GM19239 (cell line): ENCODE data around the gene LGALS7.
"Not testable (repeated sequence)": the region's sequence is repeated elsewhere in the genome, so short reads cannot be mapped to it uniquely, and the experiment has no call there.

Experiments used
- DNase-seq: peaks from one replicate; pipeline ENCODE4 v3.0.0; 2011; ENCODE audit warnings: low spot score; ENCODE audit not compliant: insufficient read length
- FAIRE-seq: peaks from 2 replicates; lab custom pipeline; 2011; peaks lifted over from hg19 to GRCh38; lab: Jason Lieb, UNC

LGALS7 gene

DNA sequence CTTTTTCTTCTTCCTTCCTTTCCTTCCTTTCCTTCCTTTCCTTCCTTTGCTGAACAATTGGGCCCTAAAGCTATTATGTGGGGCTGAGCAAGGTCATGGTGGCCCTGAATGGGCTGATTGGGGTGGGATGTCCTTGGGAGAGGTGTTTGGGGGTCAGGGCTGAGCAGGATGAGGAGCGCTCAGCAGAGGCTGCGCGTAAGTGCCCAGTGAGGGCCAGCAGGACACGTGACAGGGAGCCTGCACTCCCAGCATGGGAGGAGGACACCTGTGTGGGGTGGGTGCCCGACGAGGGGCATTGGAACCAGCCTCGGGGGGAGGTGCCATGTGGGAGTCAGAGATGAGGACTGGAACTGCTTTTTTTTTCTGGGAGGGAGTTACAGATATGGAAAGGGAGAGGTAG, 5.4 kb upstream of the LGALS7 start:
- DNase-seq (no peak), FAIRE-seq (no peak)

DNA sequence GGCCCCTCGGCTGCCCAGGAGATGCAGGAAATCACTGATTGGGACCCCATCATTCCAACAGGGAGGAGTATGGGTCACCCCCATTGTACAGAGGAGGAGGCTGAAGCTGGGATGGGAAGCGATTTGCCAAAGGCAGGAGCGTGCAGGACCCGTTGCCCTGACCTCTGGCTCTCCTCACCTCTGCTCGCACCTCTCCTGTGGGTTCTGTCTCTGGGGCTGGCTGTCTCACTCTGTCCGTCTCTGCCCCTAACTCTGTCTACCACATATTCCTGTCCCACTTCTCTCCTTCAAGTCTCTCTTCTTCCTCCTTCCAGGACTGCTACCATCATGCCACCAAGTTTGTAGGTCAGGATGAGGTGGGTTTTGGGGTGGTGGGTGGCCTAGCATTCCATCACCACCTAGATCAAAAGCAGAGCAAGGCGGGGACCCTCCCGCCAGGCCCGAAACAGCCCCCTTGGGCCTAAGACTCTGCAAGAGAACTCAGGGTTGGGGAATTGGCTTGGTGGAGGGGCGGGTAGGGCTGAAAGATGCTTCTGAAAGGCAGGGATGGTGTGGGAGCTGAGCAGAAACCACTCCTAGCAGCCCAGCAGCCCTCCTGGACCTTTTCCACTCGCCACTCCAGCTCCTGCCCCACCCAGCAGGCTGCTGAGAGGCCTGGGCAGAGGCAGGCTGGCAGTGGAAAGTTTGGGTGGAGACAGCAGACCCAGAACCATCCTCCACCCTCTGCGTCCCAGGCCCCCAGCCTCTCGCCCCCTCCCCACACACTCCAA, 1.0 kb upstream of the LGALS7 start:
- no peak for FAIRE-seq

DNA sequence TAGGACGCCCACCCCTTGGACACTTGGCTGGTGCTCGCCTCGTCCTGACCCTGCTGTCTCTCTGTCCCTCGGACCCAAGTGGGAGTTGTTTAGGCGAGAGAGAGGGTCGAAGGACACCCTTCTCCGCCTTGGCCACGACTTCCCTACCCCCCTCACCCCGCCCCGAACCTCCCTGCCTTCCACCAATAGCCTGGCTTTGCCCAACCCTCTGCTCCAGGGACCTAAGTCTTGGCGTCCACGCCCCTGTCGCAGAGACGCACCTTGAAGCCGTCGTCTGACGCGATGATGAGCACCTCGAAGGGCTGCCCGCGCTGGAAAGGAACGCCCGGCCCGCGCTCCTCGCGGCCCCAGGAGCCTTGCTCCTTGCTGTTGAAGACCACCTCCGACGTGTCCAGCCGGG, 1.7 kb downstream of the LGALS7 start:
- DNase-seq, FAIRE-seq: not testable (repeated sequence)

More for the DNA sequence above, 1.0 kb upstream of the LGALS7 start:
- no peak for DNase-seq

DNA sequence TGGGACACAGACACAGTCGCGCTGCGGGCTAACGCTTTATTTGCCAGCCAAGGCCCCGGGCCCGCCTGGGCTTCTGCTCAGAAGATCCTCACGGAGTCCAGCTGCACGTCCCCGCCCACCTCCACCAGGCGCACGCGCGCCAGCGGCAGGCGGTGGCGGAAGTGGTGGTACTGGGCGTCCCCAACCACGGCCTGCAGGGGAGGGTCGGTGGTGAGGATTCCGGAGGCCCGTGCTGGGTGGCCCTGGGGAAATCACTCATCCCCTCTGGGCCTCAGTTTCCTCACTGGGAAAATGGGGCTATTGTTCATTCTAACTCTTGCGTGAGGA, 2.4 kb downstream of the LGALS7 start:
- DNase-seq: not testable (repeated sequence)
- FAIRE-seq: peak; percentile 99

DNA sequence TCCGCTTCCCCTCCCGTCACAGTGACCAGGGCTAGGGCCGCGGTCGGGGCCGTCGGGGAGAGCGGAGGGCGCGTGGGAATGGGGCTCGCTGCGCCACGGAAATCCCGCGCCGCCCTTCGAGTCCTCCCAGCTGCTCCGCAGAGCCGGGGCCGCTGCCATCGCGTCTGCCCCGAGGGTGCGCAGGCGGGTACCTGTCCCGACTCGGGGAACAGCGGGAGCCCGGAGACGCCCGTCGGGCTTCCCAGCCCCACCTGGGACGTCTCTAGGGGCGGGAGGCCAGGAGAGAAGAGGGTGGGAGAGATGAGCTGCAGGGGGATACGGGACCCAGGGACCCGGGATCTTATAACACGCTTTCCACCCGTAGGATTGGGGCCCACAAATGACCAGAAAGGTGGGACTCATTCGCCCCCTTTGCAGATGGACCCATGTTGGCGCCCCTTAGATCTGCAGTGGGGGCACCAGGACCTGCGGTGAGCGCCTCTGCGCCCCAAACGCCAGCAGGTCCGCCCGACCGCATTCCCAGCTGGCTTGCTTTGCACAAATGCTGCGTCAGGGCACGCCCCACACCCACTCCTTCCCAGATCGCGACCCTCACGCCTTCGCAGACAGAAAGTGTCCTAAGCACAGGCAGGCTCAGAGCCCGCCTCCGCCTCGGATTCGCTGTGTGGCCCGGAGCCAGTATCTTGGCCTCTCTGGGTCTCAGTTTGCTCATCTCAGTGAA, 2.9 kb downstream of the LGALS7 start:
- not testable (repeated sequence) for DNase-seq, FAIRE-seq

DNA sequence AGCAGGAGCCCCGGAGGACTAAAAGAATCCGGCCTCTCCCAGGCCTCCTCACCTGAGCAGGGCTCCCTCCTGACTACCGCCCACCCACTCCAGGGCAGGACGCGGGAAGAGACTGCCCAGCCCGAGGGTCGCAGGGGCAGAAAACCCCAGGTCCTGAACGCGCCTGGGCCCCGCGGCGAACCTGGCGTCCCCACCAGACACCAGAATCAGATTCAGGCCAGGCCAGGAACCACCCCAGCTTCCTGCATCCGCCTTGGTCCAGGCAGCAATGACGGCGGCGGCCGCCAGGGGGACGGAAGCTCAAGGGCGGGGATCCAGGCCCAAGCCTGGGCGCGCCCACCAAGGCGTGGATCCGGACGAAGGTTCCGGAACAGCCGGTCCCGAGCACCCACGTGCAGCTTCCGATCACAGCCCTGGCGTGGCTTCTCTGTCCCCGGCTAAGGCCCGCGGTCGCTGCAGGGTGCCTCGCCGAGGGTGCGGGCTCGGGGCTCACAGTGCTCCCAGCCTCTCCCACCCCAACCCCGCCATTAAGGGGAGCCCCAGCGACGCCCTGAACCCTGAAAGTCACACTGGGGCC, 3.6 kb downstream of the LGALS7 start:
- DNase-seq (peak; percentile 87), FAIRE-seq (peak; percentile 66)

DNA sequence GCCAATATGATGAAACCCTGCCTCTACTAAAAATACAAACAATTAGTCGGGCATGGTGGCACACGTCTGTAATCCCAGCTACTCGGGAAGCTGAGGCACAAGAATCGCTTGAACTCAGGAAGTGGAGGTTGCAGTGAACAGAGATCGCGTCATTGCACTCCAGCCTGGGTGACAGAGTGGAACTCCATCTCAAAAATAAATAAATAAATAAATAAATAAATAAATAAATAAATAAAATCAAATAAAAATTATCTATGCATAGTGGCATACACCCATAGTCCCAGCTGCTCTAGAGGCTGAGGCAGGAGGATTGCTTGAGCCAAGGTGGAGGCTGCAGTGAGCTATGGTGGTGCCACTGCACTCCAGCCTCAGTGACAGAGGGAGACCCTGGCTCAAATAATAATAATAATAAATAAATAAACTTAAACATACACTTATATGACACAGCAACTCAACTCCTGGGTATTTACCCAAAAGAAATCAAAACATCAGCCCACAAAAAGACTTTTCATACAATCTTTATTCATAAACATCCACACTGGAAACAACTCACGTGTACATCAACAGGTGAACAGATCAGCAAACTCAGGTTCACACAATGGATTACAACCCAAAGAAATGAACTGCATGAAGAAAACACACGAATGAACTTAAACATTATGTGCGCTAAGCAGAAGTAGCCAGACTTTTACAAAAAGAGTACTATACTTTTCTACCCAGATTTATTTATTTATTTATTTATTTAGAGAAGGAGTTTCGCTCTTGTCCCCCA, 6.9 kb downstream of the LGALS7 start:
- FAIRE-seq: no peak
- no peak for DNase-seq

DNA sequence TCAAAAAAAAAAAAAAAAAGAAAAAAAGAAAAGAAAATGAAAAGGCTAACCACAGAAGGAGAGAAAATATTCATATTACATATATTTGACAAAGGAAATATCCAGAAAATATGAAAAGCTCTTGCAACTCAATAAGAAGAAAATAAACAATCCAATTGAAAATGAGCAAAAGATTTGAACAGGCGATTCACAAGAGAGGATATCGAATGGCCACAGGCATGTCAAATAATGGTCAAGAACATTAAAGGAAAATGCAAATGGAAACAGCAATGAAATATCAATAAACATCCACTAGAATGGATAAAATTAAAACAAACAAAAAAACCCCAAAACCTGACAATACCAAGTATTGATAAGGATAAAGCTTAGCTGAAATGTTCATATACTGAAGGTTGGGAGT, 8.1 kb downstream of the LGALS7 start:
- FAIRE-seq (no peak), DNase-seq (no peak)

DNA sequence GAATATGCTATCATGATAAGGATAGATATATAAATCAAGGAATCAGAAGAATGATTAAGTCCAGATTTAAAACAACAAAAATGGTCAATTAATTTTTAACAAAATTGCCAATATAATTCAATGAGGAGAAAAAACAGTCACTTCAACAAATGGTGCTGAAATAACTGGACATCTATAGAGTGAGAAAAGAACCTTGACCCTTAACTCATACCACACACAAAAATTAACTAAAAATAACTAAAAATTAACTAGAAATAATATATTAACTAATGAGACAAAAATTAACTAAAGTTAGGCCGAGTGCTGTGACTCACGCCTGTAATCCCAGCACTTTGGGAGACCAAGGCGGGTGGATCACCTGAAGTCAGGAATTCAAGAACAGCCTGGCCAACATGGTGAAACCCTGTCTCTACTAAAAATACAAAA, 9.5 kb downstream of the LGALS7 start:
- DNase-seq (no peak), FAIRE-seq (no peak)

DNA sequence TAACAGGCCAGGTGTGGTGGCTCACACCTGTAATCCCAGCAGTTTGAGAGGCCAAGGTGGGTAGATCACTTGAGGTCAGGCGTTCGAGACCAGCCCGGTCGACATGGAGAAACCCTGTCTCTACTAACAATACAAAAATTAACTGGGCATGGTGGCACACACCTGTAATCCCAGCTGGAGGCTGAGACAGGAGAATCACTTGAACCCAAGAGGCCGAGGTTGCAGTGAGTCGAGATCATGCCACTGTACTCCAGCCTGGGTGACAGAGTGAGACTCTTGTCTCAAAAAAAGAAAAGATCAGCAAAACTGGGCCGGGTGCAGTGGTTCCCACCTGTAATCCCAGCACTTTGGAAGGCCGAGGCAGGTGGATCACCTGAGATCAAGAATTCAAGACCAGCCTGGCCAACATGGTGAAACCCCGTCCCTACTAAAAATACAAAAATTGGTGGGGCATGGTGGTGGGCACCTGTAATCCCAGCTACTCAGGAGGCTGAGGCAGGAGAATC, 11.4 kb downstream of the LGALS7 start:
- not testable (repeated sequence) for DNase-seq, FAIRE-seq

DNA sequence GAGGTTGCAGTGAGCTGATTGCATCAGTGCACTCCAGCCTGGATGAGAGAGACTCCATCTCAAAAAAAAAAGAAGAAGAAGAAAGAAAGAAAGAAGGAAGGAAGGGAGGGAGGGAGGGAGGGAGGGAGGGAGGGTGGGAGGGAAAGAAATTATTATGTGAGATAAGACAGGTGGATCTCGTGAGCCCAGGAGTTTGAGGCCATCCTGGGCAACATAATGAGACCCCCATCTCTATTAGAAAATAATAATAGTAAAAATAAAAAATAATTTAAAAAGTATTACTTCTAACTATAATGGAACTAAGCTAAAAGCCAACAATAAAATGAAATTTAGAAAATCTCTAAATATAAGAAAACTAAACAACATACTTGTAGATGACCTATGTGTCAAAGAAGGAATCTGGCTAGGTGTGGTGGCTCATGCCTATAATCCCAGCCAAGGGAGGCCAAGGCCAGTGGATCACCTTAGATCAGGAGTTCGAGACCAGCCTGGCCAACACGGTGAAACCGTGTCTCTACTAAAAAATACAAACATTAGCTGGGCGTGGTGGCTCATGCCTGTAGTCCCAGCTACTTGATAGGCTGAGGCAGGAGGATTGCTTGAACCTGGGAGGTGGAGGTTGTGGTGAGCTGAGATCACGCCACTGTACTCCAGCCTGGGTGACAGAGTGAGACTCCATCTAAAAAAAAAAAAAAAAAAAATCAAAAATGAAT, 12.4 kb downstream of the LGALS7 start:
- FAIRE-seq, DNase-seq: not testable (repeated sequence)

DNA sequence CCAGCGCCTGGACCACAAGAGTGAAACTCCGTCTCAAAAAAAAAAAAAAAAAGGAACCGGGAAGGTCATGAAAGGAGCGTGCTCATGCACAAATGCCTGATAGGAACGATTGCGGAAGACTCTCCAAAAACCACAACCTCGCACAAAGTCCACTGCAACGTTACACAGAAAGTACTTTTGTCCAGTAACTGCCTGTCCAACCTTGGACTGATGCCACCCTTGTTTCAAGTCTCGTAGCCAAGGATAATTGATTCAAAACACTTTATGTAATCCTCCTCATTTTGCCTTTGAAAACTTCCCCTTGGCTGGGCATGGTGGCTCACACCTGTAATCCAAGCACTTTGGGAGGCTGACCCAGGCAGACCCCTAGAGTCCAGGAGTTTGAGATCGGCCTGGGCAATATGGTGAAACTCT, 13.7 kb downstream of the LGALS7 start:
- FAIRE-seq (no peak), DNase-seq (no peak)

DNA sequence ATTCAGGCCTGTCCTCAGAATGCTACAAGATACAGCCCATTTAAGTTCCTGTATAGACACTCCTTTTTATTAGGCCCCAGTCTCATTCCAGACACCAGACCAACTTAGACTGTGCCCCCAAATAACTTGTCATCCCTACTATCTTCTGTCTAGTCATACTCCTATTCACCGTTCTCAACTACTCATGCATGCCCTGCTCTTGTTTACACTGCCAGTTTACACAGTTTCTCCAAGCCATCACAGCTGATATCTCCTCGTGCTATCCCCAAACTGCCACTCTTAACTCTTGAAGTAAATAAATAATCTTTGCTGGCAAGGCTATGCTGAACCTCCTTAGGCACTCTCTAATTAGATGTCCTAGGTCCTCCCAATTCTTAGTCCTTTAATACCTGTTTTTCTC, 19.1 kb downstream of the LGALS7 start:
- FAIRE-seq, DNase-seq: not testable (repeated sequence)

DNA sequence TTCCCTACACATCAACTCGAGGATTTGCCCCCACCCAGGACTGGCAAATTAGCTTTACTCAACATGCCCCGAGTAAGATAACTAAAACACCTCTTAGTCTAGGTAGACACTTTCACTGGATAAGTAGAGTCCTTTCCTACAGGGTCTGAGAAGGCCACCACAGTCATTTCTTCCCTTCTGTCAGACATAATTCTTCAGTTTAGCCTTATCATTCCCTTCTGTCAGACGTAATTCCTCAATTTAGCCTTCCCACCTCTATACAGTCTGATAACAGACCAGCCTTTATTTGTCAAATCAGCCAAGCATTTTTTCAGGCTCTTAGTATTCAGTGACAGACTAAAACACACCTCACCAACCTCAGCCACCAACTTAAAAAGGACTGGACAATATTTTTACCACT, 19.5 kb downstream of the LGALS7 start:
- not testable (repeated sequence) for FAIRE-seq, DNase-seq

DNA sequence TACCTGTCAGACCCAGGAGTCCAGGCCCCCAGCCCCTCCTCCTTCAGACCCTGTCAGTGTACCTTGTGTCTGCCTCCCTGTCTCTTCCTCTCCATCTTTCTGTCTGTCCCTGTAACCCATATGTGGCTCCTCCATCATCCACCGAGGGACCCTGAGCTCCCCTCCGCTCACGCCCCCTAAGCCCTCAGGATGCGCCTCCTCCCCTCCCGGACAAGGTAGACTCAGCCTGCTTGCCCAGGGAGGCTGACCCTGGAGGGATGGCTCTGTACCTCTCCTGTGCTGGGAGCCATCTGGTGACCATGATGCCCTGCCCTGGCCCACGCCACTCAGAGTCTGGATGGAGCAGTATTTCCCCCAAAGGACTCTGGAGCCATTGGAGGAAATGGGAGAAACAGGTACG, 28.0 kb downstream of the LGALS7 start:
- FAIRE-seq (no peak), DNase-seq (no peak)

DNA sequence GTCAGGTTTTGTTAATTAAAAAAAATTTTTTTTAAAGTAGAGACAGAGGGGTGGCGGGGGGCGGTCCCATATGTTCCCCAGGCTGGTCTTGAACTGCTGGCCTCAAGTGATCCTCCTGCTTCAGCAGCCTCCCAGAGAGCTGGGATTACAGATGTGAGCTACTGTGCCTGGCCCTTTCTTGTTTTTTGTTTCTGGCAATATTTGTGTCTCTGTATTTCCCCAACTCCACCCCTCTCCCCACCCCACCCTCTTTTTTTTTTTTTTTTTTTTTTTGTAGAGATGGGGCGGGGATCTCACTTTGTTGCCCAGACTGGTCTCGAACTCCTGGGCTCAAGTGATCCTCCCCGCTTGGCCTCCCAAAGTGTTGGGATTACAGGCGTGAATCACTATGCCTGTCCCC, 28.4 kb downstream of the LGALS7 start:
- no peak for FAIRE-seq

DNA sequence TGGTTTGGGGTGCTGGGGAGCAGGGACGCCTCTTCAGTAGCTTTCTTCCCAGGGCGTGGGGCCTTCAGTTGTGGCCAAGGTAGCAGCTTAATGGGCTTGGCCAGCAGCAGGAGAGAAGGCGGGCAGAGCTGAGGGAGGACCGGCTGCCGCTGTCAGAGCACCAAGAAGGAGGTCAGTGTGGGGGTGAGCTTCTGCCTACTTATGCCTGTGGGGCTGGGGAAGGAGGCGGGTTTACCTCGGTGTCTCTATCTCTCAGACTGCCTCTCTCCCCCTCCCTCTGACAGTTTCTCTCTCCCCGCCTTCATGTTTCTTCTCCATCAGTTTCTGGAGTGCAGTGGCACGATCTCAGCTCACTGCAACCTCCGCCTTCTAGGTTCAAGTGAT, 29.0 kb downstream of the LGALS7 start, which contains the start of gene CAPN12:
TSS of gene CAPN12 (minus strand) at position 177 of the 384 bp plus-strand sequence. CDS start 309 bp downstream, outside the sequence.
- no peak for DNase-seq
- FAIRE-seq: no peak

More for the DNA sequence above, 28.4 kb downstream of the LGALS7 start:
- DNase-seq: no peak

DNA sequence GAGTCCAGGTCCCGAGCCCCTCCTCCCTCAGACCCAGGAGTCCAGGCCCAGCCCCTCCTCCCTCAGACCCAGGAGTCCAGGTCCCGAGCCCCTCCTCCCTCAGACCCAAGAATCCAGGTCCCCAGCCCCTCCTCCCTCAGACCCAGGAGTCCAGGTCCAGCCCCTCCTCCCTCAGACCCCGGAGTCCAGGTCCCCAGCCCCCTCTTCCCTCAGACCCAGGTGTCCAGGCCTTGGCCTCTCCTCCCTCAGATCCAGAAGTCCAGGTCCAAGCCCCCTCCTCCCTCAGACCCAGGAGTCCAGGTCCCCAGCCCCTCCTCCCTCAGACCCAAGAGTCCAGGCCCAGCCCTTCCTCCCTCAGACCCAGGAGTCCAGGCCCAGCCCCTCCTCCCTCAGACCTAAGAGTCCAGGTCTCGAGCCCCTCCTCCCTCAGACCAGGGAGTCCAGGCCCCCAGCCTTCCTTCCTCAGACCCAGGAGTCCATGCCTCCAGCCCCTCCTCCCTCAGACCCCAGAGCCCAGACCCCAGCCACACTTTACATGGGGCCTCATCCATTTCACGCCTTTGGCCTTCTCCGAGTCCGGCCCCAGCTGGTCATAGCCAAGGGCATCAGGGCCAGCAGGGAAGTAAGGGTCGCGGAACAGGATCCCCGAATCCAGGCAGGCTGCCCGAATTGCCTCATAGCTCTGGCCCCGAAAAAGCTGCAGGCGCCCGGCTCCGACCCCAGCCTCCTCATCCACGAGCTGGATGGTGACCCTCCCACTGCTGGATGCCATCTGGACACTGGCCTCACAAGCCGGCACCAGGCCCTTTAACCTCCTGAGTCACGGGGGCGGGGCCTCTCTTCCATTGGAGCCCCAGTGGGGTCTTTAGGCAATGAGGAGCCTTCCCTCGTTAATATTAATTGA, 29.7 kb downstream of the LGALS7 start:
- DNase-seq (no peak), FAIRE-seq (no peak)

DNA sequence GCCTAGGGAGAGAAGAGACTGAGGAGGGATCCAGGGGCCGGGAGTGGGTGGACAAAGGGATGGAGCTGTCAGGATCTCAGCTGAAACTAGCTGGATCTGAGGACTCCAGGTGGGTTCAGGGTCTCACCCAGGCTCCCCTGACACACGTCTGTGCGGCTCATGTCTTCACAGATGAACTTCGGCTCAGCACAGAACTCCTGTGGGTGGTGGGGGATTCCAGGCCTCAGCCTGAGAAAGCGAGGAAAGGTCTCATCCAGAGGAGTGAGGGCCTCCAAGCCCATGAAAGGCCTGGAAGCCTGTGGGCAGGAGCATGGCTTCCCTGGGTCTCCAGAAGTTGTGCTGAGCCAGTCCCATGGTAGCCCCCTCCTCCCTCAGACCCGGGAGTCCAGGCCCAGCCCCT, 30.4 kb downstream of the LGALS7 start:
- FAIRE-seq: no peak
- no peak for DNase-seq
